HepG2 (cell line): Measurements from ENCODE around the gene NCOA1.

Experiments
- MBD4 ChIP-seq: IDR thresholded peaks from 2 replicates; pipeline ENCODE4 v1.6.1; 2012; ENCODE audit warnings: low read length, inconsistent platforms, borderline replicate concordance
- ZBTB1 ChIP-seq: sonication (generic); formaldehyde crosslinking; IDR thresholded peaks from 2 replicates; pipeline ENCODE4 v1.4.0; 2020; ENCODE audit warnings: missing genetic modification reagents, borderline replicate concordance
- TF ChIP-seq, protein P1 (sequence below): sonication (generic); formaldehyde crosslinking; IDR thresholded peaks from 2 replicates; pipeline ENCODE4 v1.4.0; 2020; ENCODE audit warnings: missing genetic modification reagents

DNA sequence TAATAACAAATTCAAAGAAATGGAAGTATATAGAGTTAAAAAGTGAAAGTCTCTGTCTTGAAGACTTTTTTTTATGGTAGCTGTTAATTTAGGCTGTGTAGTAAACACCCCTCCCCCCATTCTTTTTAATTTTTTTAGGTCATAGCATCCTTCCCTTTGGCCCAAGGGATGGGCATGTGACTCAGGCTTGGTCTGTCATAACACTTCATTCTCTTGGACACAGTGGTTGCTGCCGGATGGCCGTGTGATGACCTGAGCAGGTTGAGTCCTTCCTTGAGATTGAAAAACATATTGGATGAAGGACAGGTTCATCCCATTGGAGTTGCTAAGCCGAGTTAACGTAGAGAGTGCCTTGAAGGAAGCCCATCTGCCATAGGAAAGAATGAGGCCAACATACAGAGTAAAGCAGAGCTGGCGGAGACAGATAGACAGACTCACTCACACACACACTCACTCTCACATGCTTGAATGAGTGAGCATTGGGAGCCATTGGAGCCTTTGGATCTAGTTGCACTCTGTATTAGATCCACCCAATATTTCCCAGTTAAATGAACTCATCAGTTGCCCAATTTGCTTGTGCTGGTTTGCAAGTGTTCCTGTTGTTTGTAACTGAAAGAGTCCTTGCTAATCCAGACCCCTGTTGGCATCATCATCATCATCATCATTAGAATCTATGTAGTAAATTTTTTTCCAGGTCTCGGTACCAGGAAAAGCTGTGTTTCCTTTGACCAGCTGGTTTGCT is 14.7 kb downstream of the NCOA1 start:
- TF ChIP-seq MBD4 (no peak), ZBTB1 (CRISPR knock-in tag) (no peak)
- TF ChIP-seq, protein P1, sequence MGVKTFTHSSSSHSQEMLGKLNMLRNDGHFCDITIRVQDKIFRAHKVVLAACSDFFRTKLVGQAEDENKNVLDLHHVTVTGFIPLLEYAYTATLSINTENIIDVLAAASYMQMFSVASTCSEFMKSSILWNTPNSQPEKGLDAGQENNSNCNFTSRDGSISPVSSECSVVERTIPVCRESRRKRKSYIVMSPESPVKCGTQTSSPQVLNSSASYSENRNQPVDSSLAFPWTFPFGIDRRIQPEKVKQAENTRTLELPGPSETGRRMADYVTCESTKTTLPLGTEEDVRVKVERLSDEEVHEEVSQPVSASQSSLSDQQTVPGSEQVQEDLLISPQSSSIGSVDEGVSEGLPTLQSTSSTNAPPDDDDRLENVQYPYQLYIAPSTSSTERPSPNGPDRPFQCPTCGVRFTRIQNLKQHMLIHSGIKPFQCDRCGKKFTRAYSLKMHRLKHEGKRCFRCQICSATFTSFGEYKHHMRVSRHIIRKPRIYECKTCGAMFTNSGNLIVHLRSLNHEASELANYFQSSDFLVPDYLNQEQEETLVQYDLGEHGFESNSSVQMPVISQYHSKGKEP (CRISPR knock-in tag): no peak
